HCT116 (cell line): ENCODE measurements around the gene FAM180A.

Experiments
- CTCF ChIP-seq, 3 experiments: fragments of 200-600 bp in 1 of 3; sonication (generic) in 1 of 3; IDR thresholded peaks in 2 of 3; conservative IDR thresholded peaks in 1 of 3; 2 replicates each; pipeline ENCODE4 v1.5.1; 2012 to 2017; ENCODE audit warnings: low read depth in 2 of 3, low read length in 2 of 3, antibody characterized with exemption in 1 of 3, borderline replicate concordance in 1 of 3, control low read depth in 1 of 3, mild to moderate bottlenecking in 1 of 3, mixed read lengths in 1 of 3, mixed run types in 1 of 3, moderate library complexity in 1 of 3; ENCODE audit not compliant: insufficient read depth in 1 of 3
- EZH2phosphoT487 ChIP-seq: fragments of 200-600 bp; IDR thresholded peaks from 2 replicates; pipeline ENCODE4 v1.6.1; 2018; ENCODE audit warnings: antibody characterized with exemption, borderline replicate concordance
- POLR2AphosphoS5 ChIP-seq: IDR thresholded peaks from 2 replicates; pipeline ENCODE4 v1.6.1; 2011; ENCODE audit warnings: mild to moderate bottlenecking, low read depth, low read length, moderate library complexity

GRCh38 chr7:135712182-135712782, 36.3 kb downstream of the FAM180A start:
- TF ChIP-seq POLR2AphosphoS5 (no peak), CTCF (IDR thresholded peaks at IDR 0.05 in 2 of 3, conservative IDR thresholded peaks at IDR 0.05 in 1 of 3; ENCODE audit: borderline replicate concordance in 1 of 3, insufficient read depth in 1 of 3, low read depth in 2 of 3, low read length in 2 of 3) (no peak), EZH2phosphoT487 (no peak)
